AG10803 (cell line): Measurements from ENCODE around the gene MSRB2.

ENCODE experiments used
- DNase-seq: peaks from one replicate; pipeline ENCODE4 v3.0.0; 2010; ENCODE audit warnings: low read depth
- H3K4me3 ChIP-seq: 2 replicates; pipeline ENCODE4 v1.5.1; 2011; ENCODE audit warnings: mild to moderate bottlenecking, low read length, control low read depth
- TF ChIP-seq, protein P1 (sequence below): conservative IDR thresholded peaks from 2 replicates; pipeline ENCODE4 v1.5.1; 2011; ENCODE audit warnings: mild to moderate bottlenecking, low read length, control low read depth, inconsistent platforms

The MSRB2 gene

DNA sequence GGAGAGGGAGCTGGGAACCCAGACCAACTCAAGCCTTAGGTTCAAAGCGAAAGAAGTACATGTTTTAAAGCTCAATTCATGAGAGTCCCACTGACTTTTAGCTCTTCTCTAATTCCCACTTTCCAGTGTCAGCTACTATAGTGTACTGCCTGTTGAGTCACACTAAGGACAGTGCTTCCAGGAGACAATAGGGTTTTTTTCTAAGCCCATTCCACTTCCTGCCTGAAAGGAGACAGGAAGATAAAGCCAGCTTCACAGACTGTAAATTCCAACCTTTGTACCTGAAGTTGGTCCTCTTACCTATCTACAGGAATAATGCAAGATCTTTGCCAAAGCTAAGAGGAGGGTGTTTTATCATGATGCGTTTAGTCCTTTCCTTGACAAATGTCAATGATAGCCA lies 4.4 kb downstream of the MSRB2 start:
- H3K4me3 ChIP-seq: no peak overlapping the region
- DNase-seq: no peak
- TF ChIP-seq, protein P1, sequence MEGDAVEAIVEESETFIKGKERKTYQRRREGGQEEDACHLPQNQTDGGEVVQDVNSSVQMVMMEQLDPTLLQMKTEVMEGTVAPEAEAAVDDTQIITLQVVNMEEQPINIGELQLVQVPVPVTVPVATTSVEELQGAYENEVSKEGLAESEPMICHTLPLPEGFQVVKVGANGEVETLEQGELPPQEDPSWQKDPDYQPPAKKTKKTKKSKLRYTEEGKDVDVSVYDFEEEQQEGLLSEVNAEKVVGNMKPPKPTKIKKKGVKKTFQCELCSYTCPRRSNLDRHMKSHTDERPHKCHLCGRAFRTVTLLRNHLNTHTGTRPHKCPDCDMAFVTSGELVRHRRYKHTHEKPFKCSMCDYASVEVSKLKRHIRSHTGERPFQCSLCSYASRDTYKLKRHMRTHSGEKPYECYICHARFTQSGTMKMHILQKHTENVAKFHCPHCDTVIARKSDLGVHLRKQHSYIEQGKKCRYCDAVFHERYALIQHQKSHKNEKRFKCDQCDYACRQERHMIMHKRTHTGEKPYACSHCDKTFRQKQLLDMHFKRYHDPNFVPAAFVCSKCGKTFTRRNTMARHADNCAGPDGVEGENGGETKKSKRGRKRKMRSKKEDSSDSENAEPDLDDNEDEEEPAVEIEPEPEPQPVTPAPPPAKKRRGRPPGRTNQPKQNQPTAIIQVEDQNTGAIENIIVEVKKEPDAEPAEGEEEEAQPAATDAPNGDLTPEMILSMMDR: no peak

GRCh38 chr10:23100331-23101030 lies 5.1 kb downstream of the MSRB2 start:
- DNase-seq: no peak
- TF ChIP-seq, protein P1: no peak
- H3K4me3 ChIP-seq: no peak overlapping the region

DNA sequence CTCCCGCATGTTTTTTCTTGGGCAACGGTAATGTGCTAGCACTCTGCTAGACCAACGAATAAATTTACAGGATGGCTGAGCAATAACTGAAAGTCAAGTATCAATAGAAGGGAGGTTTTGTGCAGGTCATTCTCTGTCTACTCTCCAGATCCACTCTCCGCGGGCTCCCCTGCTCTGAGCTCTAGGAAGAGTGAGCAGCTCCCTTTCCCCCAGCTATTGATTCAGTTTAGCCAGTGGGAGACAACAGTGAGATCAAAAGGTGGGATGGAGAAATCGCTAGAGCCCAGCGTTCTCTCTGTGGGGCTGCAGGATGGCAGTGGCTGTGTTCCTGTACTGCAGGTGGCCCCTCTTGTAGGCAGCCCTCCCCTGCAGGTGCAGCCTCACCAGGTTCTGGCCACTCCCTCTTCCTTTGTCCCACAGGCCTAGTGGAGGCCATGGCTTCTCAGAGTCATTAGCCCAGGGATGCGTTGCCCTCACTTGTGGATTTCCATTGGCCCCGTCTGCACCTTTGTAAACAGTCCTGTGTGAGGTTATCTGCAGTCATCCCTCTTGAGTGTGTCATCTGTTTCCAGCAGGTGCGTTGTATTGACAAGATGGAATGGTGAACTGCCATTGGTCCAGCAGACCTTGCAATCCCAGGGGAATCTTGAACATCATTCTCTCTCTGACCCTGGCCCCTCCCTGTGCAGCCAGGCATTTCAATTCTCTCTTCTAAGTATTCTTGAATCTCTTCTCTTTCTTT lies 11.1 kb downstream of the MSRB2 start:
- H3K4me3 ChIP-seq: no peak overlapping the region
- no peak for DNase-seq
- TF ChIP-seq, protein P1: no peak

GRCh38 chr10:23110722-23111516 lies 15.5 kb downstream of the MSRB2 start:
- TF ChIP-seq, protein P1: no peak
- H3K4me3 ChIP-seq: no peak overlapping the region
- DNase-seq: no peak

DNA sequence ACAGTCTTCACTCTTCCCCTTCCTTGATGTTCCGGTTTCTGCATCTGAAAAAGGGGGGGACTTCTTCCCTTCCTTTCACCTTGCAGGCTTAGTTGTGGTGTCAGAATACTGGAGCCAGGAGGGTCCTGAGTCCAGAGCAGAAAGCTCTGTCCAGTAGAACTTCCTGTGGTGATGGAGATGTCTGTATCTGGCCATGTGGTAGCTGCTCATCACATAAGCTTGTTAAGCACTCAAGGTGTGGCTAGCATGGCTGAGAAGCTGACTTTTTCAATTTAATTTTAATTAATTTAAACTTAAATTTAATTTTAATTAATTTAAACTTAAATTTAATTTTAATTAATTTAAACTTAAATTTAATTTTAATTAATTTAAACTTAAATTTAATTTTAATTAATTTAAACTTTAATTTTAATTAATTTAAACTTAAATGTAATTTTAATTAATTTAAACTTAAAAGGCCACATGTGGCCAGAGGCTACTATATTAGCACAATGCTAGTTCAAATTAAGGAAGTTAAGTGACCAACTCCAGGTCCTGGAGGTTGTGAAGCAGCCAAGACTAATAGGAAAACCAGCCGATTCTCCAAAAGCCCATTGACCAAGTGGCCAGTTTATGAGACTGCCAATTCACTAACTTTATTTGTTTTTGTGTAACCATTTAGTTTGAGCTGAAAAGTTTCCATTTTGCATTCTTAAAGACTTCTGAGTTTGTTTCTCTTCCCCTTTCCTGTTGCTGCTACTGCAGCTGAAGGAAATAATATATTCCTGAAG lies 16.3 kb downstream of the MSRB2 start:
- no peak for DNase-seq
- TF ChIP-seq, protein P1: no peak

DNA sequence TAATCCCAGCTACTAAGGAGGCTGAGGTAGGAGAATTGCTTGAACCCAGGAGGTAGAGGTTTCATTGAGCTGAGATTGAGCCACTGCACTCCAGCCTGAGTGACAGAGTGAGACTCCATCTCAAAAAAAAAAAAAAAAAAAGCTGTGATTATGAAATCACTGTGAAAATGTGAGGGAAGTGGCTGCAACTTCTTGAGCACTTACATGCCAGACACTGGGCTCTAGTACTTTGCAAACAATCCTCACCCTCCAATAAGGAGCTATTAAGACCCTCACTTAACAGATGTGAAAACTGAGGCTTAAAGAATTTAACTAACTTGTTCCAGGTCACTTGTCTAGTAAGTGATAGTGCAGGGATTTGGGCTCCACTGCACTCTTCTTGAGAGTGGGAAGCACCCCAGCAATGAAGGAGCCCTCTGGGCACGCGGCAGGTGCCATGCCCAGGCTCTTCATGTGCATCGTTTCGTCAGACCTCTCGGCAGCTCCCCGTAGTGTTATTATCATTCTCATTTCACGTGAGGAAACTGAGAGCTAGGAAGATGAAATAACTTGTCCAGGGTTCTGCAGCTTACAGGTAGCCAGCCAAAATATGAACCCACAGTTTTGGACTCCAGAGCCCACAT lies 19.0 kb downstream of the MSRB2 start:
- no peak for DNase-seq
- TF ChIP-seq, protein P1: no peak
- H3K4me3 ChIP-seq: no peak overlapping the region

More for the DNA sequence above, 16.3 kb downstream of the MSRB2 start:
- H3K4me3 ChIP-seq: no peak overlapping the region
